Measurements from ENCODE around the gene TSR1. TPM values are rescaled to one million over a fixed set of nuclear protein-coding genes. Genes with fewer than 3 reads are reported as not detected.

TSR1 gene
- total RNA-seq, 1 experiment from 2014 or later = 74.3 TPM

GRCh38 chr17:2336215-2336851 lies at the start of gene TSR1 (continued):
- no peak for TF ChIP-seq ZNF425 (CRISPR knock-in tag; conservative IDR thresholded peaks at IDR 0.05)
- TF ChIP-seq CREM (CRISPR knock-in tag; IDR thresholded peaks at IDR 0.05) = no peak
- no peak for TF ChIP-seq IRF2 (CRISPR knock-in tag; IDR thresholded peaks at IDR 0.05; ENCODE audit: borderline replicate concordance, low read depth)
- no peak for TF ChIP-seq NFATC4 (CRISPR knock-in tag; IDR thresholded peaks at IDR 0.05)
- peak; percentile 75; the same call in 1 of the 2 replicates for TF ChIP-seq TEAD1 (CRISPR knock-in tag; IDR thresholded peaks at IDR 0.05)
- no peak for TF ChIP-seq SMAD4 (CRISPR knock-in tag; IDR thresholded peaks at IDR 0.05)
- TF ChIP-seq RELA (CRISPR knock-in tag; IDR thresholded peaks at IDR 0.05; ENCODE audit: borderline replicate concordance) = no peak
- TF ChIP-seq ATF3 (CRISPR knock-in tag; conservative IDR thresholded peaks at IDR 0.05) = no peak
- TF ChIP-seq SP1 (CRISPR knock-in tag; conservative IDR thresholded peaks at IDR 0.05) = peak; percentile 81
- TF ChIP-seq TP53 (CRISPR knock-in tag; IDR thresholded peaks at IDR 0.05) = no peak; the same call in none of the 2 replicates
- TF ChIP-seq ZNF317 (CRISPR knock-in tag; IDR thresholded peaks at IDR 0.05; ENCODE audit: borderline replicate concordance, low read depth) = no peak
- TF ChIP-seq PRDM15 (CRISPR knock-in tag; IDR thresholded peaks at IDR 0.05) = no peak
- TF ChIP-seq CREB1 (CRISPR knock-in tag; IDR thresholded peaks at IDR 0.05) = peak; percentile 91
- no peak; the same call in 1 of the 2 replicates for TF ChIP-seq JUN (CRISPR knock-in tag; IDR thresholded peaks at IDR 0.05)
- TF ChIP-seq ZNF138 (CRISPR knock-in tag; conservative IDR thresholded peaks at IDR 0.05) = 0 out of 2 replicates have a peak, but pooled peaks have one; percentile 35
- TF ChIP-seq ZMAT4 (CRISPR knock-in tag; IDR thresholded peaks at IDR 0.05) = no peak
- peak; percentile 81 for TF ChIP-seq GABPB1 (CRISPR knock-in tag; IDR thresholded peaks at IDR 0.05)

- ChIA-PET CTCF (interaction anchor here (0.6 to 7.4 kb wide), 7 partner anchors 10 to 336 kb away, joined by 3 to 268 read pairs (median 3); no protein-coding TSS in a partner anchor), POLR2A (interaction anchor here (0.6 to 0.9 kb wide), 2 partner anchors 9 to 41 kb away, joined by 3 to 8 read pairs; no protein-coding TSS in a partner anchor)
- no peak overlapping the region for H3K27ac Mint-ChIP-seq
- no peaks in the 10 kb centered on the region for H3K27me3 Mint-ChIP-seq (ENCODE audit: low read depth)
- H3K4me3 Mint-ChIP-seq = no peak overlapping the region
- no peaks in the 10 kb centered on the region for H3K9me3 Mint-ChIP-seq
- DNase-seq (ENCODE audit: low spot score) (no peak), ATAC-seq (peak; percentile 33)
- peaks cover 3% of the 10 kb centered on the region; the same call in 1 of the 2 replicates for H3K36me3 Mint-ChIP-seq
- H3K4me1 Mint-ChIP-seq = peaks cover 26% of the 10 kb centered on the region
- no peak for TF ChIP-seq NFATC4 (CRISPR knock-in tag; IDR thresholded peaks at IDR 0.05)
- no peak for TF ChIP-seq KAT7 (CRISPR knock-in tag; IDR thresholded peaks at IDR 0.05; ENCODE audit: borderline replicate concordance)
- TF ChIP-seq GRHL2 (CRISPR knock-in tag; IDR thresholded peaks at IDR 0.05; ENCODE audit: insufficient replicate concordance, severe bottlenecking) = no peak
- TF ChIP-seq ARID4B (CRISPR knock-in tag; IDR thresholded peaks at IDR 0.05; ENCODE audit: borderline replicate concordance) = no peak
- TF ChIP-seq ZMAT4 (CRISPR knock-in tag; IDR thresholded peaks at IDR 0.05) = no peak
- no peak for TF ChIP-seq IRF1 (CRISPR knock-in tag; IDR thresholded peaks at IDR 0.05)
- no peak for TF ChIP-seq SOX15 (CRISPR knock-in tag; IDR thresholded peaks at IDR 0.05)
Observed at GRCh38 chr17:2385240-2386210, 49.3 kb upstream of the TSR1 start.
